Lower leg skin (tissue), 3 donors: ENCODE results near the gene HS2ST1.

Source experiments
- CTCF ChIP-seq, 3 donors: fragments of 450-650 bp; IDR thresholded peaks; one replicate each; pipeline ENCODE4 v1.5.1; 2016; ENCODE audit warnings: antibody characterized with exemption in 3 of 3, mild to moderate bottlenecking in 3 of 3, moderate library complexity in 2 of 3
- POLR2A ChIP-seq, 2 donors: fragments of 450-650 bp; IDR thresholded peaks; one replicate each; pipeline ENCODE4 v1.6.1; 2016 to 2017; ENCODE audit warnings: antibody characterized with exemption in 2 of 2, mild to moderate bottlenecking in 1 of 2, moderate library complexity in 1 of 2

GRCh38 chr1:86939406-86939805, 25.0 kb downstream of the HS2ST1 start:
- TF ChIP-seq CTCF (IDR thresholded peaks at IDR 0.05) (no peak), POLR2A (IDR thresholded peaks at IDR 0.05) (no peak)
